ENCODE data around the gene NPC1. TPM values are rescaled to one million over a fixed set of nuclear protein-coding genes. Genes with fewer than 3 reads are reported as not detected.

NPC1 gene
- total RNA-seq, 1 donor from 2014 or later: 43.3 TPM

GRCh38 chr18:23569299-23570063 lies 16.8 kb downstream of the NPC1 start:
- no peak for DNase-seq (ENCODE audit: extremely low spot score, unreplicated experiment)
- no peaks in the 10 kb centered on the region for H3K9me3 Mint-ChIP-seq
- TF ChIP-seq, protein P1, sequence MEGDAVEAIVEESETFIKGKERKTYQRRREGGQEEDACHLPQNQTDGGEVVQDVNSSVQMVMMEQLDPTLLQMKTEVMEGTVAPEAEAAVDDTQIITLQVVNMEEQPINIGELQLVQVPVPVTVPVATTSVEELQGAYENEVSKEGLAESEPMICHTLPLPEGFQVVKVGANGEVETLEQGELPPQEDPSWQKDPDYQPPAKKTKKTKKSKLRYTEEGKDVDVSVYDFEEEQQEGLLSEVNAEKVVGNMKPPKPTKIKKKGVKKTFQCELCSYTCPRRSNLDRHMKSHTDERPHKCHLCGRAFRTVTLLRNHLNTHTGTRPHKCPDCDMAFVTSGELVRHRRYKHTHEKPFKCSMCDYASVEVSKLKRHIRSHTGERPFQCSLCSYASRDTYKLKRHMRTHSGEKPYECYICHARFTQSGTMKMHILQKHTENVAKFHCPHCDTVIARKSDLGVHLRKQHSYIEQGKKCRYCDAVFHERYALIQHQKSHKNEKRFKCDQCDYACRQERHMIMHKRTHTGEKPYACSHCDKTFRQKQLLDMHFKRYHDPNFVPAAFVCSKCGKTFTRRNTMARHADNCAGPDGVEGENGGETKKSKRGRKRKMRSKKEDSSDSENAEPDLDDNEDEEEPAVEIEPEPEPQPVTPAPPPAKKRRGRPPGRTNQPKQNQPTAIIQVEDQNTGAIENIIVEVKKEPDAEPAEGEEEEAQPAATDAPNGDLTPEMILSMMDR (conservative IDR thresholded peaks at IDR 0.05): no peak

GRCh38 chr18:23568281-23569138 lies 17.8 kb downstream of the NPC1 start:
- peaks cover 34% of the 10 kb centered on the region for H3K36me3 Mint-ChIP-seq

More at GRCh38 chr18:23569299-23570063, 16.8 kb downstream of the NPC1 start:
- H3K27me3 Mint-ChIP-seq: no peaks in the 10 kb centered on the region
- H3K4me3 Mint-ChIP-seq: no peak overlapping the region
- H3K36me3 Mint-ChIP-seq: peaks cover 30% of the 10 kb centered on the region
- H3K4me1 Mint-ChIP-seq (ENCODE audit: unreplicated experiment): peaks cover 9% of the 10 kb centered on the region
- H3K27ac Mint-ChIP-seq: peak overlapping the region; percentile 60

DNA sequence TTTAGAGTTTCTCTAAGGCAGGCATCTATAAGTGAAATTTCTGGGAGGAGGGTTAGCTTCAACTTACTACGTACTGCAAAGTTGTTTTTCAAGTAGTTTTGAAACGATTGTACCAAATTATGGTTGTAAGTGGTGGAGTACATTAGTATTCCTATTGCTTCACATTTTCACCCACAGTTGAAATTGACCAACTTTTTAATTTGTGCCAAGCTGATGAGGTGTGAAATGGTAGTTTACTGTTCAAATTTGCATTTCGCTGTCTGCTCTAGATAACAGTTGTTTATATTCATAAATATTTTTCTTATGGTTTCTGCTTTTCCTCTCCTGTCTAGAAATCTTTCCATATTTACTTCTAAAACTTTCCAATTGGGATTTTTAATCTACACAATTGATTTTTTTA lies 18.6 kb downstream of the NPC1 start:
- H3K27ac Mint-ChIP-seq: no peak overlapping the region
- no peaks in the 10 kb centered on the region for H3K4me1 Mint-ChIP-seq (ENCODE audit: unreplicated experiment)
- TF ChIP-seq, protein P1 (conservative IDR thresholded peaks at IDR 0.05): no peak
- no peak overlapping the region for H3K4me3 Mint-ChIP-seq
- no peaks in the 10 kb centered on the region for H3K27me3 Mint-ChIP-seq
- H3K9me3 Mint-ChIP-seq: no peaks in the 10 kb centered on the region
- no peak for DNase-seq (ENCODE audit: extremely low spot score, unreplicated experiment)
- H3K36me3 Mint-ChIP-seq: peaks cover 38% of the 10 kb centered on the region

More at GRCh38 chr18:23568281-23569138, 17.8 kb downstream of the NPC1 start:
- peak overlapping the region; percentile 55 for H3K27ac Mint-ChIP-seq
- no peaks in the 10 kb centered on the region for H3K27me3 Mint-ChIP-seq
- H3K4me3 Mint-ChIP-seq: peak overlapping the region; percentile 24
- TF ChIP-seq, protein P1 (conservative IDR thresholded peaks at IDR 0.05): no peak
- H3K4me1 Mint-ChIP-seq (ENCODE audit: unreplicated experiment): no peaks in the 10 kb centered on the region
- H3K9me3 Mint-ChIP-seq: no peaks in the 10 kb centered on the region
- DNase-seq (ENCODE audit: extremely low spot score, unreplicated experiment): no peak

DNA sequence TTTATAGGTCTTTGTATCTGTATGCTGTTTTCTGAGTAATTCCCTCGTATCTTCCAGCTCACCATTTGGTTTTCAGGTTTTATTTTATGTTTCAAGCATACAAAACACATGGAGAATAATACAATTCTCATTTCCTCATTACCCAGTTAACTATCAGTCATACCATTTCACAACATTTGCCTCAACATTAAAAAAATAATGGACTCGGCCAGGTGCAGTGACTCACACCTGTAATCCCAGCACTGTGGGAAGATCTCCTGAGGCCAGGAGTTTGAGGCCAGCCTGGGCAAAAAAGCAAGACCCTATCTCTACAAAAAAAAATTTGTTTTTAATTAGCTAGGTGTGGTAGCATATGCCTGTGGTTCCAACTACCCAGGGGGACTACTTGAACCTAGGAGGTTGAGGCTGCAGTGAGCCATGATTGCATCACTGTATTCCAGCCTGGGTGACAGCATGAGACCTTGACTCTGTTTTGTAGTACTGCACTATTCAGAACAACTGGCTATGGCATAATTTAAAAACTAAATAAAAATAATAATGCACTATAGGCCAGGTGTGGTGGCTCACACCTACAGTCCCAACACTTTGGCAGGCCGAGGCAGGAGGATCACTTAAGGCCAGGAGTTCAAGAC lies 20.3 kb downstream of the NPC1 start:
- Mint-ChIP-seq H3K4me3 (no peak overlapping the region), H3K9me3 (no peaks in the 10 kb centered on the region), H3K27ac (no peak overlapping the region), H3K4me1 (ENCODE audit: unreplicated experiment) (no peaks in the 10 kb centered on the region), H3K36me3 (peaks cover 47% of the 10 kb centered on the region), H3K27me3 (no peaks in the 10 kb centered on the region)
- TF ChIP-seq, protein P1 (conservative IDR thresholded peaks at IDR 0.05): no peak
- DNase-seq (ENCODE audit: extremely low spot score, unreplicated experiment): no peak

DNA sequence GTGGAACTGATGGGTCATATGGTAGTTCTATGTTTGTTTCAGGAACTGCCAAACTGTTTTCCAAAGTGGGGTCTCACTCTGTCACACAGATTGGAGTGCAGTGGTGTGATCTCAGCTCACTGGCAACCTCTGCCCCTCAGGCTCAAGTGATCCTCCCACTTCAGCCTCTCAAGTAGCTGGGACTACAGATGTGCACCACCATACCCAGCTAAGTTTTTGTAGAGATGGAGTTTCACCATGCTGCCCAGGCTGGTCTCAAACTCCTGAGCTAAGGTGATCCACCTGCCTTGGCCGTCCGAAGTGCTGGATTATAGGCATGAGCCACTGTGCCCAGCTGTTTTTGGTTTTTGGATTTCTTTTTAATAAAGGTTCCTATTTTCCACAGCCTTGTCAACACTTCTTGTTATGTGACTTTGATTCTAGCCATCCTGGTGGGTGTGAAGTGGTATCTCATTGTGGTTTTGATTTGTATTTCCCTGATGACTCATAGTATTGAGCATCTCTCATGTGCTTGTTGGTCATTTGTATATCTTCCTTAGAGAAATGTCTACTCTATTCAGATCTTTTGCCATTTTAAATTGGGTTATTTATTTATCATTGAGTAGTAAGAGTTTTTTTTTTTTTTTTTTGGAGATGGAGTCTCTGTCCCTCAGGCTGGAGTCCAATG lies 22.8 kb downstream of the NPC1 start:
- Mint-ChIP-seq H3K9me3 (no peaks in the 10 kb centered on the region), H3K36me3 (peaks cover 51% of the 10 kb centered on the region), H3K27me3 (no peaks in the 10 kb centered on the region), H3K4me3 (no peak overlapping the region), H3K27ac (no peak overlapping the region), H3K4me1 (ENCODE audit: unreplicated experiment) (no peaks in the 10 kb centered on the region)
- DNase-seq (ENCODE audit: extremely low spot score, unreplicated experiment): no peak
- TF ChIP-seq, protein P1 (conservative IDR thresholded peaks at IDR 0.05): no peak
